Measurements from ENCODE around the gene ADIRF.
"Not testable (repeated sequence)": the region's sequence is repeated elsewhere in the genome, so short reads cannot be mapped to it uniquely, and the experiment has no call there.

Gene ADIRF

DNA sequence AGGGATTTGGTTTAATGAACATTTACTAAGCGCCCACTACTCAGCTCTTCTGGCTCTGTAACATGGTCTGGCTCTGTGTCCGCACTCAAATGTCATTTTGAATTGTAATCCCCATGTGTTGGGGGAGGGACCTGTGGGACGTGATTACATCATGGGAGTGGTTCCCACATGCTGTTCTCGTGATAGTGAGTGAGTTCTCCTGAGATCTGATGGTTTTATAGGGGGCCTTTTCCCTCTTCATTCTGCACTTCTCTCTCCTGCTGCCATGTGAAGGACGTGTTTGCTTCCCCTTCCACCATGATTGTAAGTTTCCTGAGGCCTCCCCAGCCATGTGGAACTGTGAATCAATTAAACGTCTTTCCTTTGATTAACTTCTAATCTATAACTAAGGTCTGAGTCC is 12.7 kb downstream of the ADIRF start:
- DNase-seq = not testable (repeated sequence)

DNA sequence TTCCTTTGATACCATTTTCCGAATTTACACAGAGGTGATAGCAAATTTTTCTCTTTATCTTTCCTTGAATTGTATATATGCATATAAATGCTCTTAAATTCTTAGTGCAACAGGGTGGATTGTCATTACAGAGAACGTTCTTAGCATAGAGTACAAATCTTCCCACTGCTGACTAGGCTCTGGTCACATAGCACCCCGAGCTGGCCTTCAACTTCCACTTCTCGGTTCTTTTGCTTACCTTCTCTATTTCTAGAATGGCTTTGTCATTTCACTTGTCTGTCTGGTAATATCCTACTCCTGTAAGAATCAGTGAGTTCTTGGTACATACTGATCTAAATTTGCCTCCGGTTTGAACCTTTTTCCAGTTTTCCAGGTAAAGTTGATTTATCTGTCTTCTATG is 13.4 kb downstream of the ADIRF start:
- DNase-seq = no peak

DNA sequence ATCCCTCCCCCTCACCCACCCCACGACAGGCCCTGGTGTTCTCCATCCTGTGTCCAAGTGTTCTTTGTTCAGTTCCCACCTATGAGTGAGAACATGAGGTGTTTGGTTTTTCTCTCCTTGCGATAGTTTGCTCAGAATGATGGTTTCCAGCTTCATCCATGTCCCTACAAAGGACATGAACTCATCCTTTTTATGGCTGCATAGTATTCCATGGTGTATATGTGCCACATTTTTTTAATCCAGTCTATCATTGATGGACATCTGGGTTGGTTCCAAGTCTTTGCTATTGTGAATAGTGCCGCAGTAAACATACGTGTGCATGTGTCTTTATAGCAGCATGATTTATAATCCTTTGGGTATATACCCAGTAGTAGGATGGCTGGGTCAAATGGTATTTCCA is 16.2 kb downstream of the ADIRF start:
- not testable (repeated sequence) for DNase-seq

DNA sequence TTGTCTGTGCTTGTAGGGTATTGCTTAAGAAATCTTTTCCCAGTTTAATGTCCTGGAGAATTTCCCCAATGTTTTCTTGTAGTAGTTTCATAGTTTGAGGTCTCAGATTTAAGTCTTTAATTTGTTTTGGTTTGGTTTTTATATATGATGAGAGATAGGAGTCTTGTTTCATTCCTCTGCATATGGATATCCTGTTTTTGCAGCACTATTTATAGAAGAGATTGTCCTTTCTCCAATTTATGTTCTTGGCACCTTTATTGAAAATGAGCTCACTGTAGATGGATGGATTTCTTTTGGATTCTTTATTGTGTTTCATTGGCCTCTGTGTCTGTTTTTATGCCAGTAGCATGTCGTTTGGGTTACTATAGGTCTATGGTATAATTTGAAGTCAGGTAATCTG is 20.2 kb downstream of the ADIRF start:
- DNase-seq = no peak

DNA sequence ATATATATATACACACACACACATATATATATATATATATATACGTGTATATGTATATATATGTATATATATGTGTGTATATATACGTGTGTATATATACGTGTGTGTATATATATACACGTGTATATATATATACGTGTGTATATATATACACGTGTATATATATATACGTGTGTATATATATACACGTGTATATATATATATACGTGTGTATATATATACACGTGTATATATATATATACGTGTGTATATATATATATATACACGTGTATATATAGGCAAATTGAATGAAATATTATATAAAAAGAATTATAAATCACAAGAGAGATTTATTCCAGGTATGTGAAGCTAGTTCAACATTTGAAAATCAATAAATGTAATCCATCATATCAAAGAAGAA is 23.1 kb downstream of the ADIRF start:
- not testable (repeated sequence) for DNase-seq

DNA sequence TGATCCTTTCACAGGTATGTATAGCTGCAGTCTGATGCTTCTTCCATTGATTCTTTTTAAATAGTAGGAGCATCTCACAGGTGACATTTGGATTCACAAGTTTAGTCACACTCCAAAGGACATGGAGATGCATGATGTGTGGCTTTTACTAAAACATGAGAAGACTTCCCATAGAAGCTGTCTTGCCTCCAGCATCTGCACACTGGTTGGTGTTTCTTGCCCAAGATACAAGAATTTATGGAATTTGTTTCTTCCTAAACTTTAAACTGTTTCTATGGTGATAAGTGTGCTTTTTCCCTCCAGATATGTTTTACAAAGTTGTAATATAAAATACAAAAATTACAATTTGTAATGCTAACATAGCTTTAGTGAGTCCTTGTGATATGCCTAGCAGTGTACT is 24.2 kb downstream of the ADIRF start:
- no peak for DNase-seq

DNA sequence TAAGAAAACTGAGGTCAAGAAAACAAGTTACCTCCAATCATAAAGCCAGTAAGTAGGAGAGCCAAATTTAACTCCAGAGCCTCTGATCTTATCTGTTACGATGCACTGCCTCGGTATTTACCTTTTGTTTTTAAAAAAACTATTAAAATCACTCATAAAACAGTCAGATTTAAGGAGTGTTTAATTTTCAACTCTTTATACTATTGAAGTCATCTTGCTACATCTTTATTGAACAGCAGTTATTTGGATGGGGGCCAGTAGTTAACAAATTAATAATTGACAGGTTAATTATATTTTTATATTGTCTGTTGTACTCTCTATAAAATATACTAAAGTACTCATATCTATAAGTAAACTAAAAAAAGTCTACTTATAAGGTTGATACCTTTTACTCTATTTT is 24.6 kb downstream of the ADIRF start:
- DNase-seq = no peak

DNA sequence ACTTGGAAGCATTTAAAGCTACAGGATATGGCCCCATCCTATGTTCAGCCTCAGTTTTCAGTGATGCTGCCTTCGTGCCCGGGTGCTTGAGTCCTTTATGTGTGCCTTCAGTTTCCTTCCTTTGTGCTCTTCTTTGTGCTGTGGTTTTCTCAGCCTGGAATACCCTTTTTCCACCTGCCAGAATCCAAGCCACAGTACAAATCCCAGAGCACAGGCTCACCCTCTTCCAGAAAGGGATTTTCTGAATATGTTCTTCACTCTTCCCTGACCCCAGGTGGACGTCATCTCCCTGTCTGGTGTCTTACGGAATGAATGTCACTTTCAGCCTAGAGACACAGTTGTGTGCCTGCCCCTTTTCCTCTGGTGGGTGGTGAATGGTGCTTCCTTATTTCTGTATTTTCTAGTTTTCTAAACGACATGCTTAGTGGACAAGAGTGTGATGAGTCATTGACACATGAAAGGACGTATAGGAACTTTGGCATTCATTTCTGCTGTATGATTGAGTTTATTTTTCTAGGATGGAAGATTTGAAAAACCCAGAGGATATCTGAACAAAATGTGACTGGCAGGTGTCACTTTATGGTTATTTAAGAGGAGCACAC is 31.6 kb downstream of the ADIRF start:
- not testable (repeated sequence) for DNase-seq

DNA sequence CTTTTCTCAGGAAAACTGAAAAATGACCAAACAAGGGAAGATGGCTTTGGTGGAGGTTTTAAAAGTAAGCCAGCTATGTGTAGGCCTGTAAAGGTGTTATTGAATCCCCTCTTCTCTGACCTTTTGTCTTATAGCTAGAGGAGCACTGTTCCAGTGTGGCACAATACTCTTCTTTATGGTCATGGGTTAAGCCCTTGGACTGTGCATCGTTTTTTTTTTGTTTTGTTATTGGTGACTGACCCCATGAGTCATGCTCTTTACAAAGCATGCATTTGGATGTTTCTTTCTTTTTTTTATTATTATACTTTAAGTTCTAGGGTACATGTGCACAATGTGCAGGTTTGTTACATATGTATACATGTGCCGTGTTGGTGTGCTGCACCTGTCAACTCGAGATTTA is 32.2 kb downstream of the ADIRF start:
- DNase-seq = no peak

DNA sequence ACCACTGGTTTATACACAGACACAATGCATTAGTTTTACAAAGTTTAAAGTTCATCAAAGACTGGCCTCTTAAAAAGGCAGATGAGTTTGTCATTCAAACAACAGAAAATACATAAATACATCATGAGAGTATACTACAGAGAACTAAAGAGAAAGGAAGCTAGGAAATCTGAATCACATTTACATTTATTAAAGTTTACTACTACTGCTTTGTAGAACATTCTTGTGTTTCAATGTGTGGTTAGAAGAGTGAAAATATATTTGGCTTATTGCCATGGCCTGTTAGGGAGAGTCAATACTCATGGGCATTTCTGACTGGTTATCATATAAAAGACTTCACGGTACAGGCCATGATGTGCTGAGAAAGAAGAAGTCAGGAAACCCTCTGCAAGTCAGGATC is 38.8 kb downstream of the ADIRF start:
- not testable (repeated sequence) for DNase-seq

DNA sequence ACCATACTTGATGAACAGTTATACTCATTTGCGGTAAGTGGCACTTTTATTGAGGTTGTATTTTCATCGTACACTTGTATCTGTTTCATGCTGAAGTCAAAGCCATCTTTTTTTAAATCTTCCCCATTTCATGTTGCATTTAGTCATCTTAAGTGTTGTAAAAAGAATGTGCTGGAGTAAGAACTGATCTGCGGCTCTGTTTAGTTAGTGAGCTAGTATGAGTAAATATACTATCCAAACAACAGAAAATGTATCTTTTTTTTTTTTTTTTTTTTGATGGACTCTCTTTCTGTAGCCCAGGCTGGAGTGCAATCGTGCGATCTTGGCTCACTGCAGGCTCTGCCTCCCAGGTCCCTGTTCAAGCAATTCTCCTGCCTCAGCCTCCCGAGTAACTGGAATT is 39.4 kb downstream of the ADIRF start:
- DNase-seq = not testable (repeated sequence)

DNA sequence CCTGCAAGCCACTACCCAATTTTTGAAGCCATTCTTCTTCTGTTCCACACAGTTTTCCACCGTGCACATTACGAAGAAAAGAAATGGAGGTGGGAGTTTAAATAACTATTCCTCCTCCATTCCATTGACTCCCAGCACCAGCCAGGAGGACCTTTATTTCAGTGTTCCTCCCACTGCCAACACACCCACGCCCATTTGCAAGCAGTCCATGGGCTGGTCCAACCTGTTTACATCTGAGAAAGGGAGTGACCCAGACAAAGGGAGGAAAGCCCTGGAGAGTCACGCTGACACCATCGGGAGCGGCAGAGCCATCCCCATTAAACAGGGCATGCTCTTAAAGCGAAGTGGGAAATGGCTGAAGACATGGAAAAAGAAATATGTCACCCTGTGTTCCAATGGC is 40.0 kb downstream of the ADIRF start:
- not testable (repeated sequence) for DNase-seq

DNA sequence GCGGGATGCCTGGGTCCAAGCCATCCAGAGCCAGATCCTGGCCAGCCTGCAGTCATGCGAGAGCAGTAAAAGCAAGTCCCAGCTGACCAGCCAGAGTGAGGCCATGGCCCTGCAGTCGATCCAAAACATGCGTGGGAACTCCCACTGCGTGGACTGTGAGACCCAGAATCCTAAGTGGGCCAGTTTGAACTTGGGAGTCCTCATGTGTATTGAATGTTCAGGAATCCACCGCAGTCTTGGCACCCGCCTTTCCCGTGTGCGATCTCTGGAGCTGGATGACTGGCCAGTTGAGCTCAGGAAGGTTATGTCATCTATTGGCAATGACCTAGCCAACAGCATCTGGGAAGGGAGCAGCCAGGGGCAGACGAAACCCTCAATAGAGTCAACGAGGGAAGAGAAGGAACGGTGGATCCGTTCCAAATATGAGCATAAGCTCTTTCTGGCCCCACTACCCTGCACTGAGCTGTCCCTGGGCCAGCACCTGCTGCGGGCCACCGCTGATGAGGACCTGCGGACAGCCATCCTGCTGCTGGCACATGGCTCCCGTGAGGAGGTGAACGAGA is 40.9 kb downstream of the ADIRF start:
- DNase-seq = not testable (repeated sequence)

DNA sequence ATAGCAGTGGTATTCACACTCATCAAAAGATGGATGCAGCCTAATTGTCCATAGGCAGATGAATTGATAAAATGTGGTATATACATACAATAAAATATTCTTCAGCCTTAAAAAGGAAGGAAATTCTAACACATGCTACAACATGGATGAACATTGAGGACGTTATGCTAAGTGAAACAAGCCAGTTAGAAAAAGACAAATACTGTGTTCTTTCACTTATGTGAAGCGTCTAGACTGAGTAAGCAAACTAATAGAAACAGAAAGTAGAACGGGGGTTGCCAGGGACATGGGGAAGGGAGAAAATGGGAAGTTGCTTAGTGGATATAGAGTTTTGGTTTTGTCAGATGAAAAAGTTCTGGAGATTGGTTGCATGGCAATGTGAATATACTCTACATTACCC is 45.2 kb downstream of the ADIRF start:
- not testable (repeated sequence) for DNase-seq

DNA sequence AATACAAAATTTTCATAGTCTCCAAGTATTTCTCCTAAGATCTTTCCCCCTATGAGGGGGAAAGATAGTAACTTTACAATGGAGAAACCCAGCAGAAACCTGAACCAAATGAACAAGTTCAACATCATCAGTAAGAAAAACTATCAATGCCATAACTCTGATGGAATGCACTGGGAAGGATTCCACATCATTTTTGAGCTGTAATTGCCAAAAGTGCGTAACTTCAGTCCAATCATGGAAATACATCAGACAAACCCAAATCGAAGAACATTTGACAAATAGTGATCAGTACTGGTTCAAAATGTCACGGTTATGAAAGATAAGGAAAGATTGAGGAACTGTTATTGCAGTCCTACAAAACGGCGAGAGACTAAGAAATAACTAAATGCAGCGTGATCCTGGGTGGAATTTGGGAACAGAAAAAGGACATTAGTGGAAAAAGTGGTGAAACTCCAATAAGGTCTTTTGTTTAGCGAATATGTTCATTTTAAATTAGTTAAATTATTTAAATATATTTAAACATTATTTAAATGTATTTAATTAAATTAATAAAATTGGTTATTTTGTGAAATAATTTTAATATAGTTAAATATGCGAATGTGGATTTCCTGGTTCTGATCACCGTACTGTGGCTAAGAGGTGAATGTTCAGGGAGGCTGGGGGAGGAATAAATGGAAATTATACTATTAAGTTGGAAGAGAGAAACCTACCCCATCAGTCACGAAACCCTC is 46.9 kb downstream of the ADIRF start:
- DNase-seq = not testable (repeated sequence)

DNA sequence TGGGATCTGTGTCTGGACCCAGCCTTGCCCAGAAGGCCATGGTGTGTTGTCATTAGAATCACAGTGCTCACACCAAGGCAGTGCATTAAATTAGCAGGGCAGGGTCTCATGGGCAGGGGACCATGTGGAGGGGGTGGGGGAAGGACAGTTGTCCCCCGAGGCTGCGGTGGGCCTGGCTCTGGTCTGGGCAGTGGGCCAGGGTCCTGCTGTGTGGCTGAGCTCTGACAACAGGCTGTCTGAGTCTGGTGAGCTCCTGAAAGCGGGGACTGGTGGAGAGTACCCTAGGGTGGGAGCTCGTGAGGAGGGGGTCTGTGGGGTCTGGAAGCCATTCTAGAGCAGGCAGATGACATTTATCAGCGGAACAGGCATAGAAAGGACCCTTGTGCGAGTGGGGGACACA is 49.8 kb downstream of the ADIRF start:
- not testable (repeated sequence) for DNase-seq

DNA sequence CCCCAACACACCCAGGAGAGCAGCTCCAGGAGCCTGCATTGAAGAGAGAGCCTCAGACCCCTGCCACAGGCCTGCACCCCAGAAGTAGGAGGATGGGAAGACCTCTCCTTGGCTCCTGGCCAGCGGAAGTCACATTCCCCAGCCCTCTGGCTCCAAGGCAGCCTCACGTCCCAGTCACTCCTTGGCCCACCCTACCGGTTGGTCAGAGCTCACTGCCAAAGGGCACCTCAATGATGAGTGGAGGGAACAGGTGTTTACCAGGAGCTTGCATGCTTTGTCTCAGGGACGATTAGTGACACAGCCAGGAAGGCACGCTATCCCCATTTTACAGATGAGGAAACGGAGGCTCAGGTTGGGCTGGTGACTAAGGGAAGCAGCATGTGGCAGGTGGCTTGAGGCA is 50.8 kb downstream of the ADIRF start:
- not testable (repeated sequence) for DNase-seq

DNA sequence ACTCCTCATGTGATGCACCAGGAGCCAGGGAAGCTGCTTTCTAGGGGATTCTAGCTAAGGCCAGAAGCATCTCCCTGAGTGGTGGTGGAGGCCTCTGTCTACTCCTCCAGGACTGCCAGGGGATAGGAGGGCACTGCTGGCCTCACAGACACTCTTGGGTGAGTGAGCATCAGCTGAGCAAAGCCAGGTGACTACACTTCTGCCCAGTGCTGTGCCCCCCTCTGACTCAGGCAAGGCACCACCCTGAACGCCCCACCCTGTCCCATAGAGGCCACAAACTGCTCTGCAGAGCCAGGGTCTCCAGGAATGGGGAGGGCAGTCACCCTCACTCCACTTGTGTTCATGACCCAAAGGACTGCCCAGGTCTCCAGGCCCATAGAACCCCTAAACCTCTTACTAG is 51.2 kb downstream of the ADIRF start:
- not testable (repeated sequence) for DNase-seq

DNA sequence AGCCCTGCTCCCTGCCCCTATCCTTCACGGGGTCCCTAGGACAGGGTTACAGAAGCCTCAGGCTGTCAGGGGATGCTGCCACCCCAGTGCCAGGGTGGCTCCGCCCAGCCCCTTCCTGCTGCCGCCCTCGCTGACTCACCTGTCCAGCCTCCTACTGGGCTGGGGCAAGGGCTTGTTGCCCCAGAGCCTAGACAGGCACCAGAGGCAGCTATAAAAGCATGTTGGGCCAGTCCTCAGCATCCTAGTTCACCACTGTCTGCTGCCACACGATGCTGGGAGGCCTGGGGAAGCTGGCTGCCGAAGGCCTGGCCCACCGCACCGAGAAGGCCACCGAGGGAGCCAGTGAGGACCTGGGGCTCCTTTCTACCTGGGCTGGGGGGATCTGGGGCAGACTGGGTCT is 51.8 kb downstream of the ADIRF start, which contains the start of gene FAM25A:
Gene FAM25A, plus strand, starts transcription at position 239 of the 400 bp plus-strand sequence. Its CDS starts 31 bp downstream, at position 270.
- DNase-seq = not testable (repeated sequence)
